ENCODE measurements around the gene MPRIP.
A peak's percentile ranks its signal among the peaks of the same experiment; 100 is the strongest.

MPRIP gene

DNA sequence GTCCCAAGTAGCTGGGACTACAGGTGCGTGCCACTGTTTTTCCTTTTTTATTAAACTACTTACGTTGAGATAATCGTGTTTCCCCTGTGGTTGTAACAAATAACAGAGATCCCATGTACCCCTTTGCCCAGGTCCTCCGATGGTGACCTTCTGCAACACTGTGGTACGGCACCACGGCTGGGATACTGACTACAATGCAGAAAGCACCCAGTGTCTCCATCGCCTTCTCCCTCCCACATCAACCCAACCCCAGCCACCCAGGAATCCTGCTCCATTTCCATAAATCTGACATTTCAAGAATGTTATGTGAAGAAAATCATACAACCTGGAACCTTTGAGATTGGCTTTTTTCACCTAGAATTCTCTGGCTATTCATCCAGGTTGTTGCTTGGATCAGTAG, 22.1 kb downstream of the MPRIP start:
- in situ Hi-C loops (cut with HindIII; ENCODE audit: low sequenced_read_pairs) = no loop called here
- TF ChIP-seq, protein P1, sequence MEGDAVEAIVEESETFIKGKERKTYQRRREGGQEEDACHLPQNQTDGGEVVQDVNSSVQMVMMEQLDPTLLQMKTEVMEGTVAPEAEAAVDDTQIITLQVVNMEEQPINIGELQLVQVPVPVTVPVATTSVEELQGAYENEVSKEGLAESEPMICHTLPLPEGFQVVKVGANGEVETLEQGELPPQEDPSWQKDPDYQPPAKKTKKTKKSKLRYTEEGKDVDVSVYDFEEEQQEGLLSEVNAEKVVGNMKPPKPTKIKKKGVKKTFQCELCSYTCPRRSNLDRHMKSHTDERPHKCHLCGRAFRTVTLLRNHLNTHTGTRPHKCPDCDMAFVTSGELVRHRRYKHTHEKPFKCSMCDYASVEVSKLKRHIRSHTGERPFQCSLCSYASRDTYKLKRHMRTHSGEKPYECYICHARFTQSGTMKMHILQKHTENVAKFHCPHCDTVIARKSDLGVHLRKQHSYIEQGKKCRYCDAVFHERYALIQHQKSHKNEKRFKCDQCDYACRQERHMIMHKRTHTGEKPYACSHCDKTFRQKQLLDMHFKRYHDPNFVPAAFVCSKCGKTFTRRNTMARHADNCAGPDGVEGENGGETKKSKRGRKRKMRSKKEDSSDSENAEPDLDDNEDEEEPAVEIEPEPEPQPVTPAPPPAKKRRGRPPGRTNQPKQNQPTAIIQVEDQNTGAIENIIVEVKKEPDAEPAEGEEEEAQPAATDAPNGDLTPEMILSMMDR (IDR thresholded peaks at IDR 0.05; ENCODE audit: low read depth, low read length, missing control alignments) = no peak
- H3K4me3 ChIP-seq (ENCODE audit: low read depth, low read length) = no peak overlapping the region
- DNase-seq (ENCODE audit: low read depth) = no peak

DNA sequence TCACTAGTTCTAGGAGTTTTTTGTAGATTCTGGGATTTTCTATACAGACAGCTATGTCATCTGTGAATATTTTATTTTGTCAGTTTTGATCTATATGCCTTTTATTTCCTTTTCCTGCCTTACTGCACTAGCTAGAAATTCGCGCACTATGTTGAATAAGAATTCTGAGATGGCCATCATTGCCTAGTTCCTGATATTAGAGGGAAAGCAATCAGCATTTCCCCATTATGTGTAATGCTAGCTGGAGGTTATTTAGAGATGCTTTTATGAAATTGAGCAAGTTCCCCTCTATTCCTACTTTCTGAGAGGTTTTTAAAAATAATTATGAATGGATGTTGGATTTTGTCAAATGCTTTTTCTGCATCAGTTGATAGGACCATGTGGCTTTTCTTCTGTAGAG, 23.8 kb downstream of the MPRIP start:
- TF ChIP-seq, protein P1 (IDR thresholded peaks at IDR 0.05; ENCODE audit: low read depth, low read length, missing control alignments) = no peak
- in situ Hi-C loops (cut with HindIII; ENCODE audit: low sequenced_read_pairs) = no loop called here
- DNase-seq (ENCODE audit: low read depth) = no peak
- H3K4me3 ChIP-seq (ENCODE audit: low read depth, low read length) = no peak overlapping the region

DNA sequence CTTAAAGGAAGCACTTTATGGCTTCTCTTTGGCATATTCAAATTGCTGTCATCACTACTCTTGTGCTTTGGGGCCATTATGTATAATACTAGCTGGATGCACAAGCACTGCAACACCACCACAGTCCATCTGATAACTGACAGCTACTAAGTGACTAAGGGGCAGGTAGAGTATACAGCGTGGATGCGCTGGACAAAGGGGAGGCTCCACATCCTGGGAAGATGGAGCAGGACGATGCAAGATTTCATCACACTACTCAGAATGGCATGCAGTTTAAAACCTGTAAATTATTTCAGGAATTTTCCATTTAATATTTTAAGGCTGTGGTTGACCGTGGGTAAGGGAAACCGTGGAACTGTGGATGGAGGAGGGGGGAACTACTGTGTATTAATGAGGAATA, 25.0 kb downstream of the MPRIP start:
- DNase-seq (ENCODE audit: low read depth) = peak; percentile 22
- TF ChIP-seq, protein P1 (IDR thresholded peaks at IDR 0.05; ENCODE audit: low read depth, low read length, missing control alignments) = no peak
- in situ Hi-C loops (cut with HindIII; ENCODE audit: low sequenced_read_pairs) = no loop called here
- H3K4me3 ChIP-seq (ENCODE audit: low read depth, low read length) = no peak overlapping the region

DNA sequence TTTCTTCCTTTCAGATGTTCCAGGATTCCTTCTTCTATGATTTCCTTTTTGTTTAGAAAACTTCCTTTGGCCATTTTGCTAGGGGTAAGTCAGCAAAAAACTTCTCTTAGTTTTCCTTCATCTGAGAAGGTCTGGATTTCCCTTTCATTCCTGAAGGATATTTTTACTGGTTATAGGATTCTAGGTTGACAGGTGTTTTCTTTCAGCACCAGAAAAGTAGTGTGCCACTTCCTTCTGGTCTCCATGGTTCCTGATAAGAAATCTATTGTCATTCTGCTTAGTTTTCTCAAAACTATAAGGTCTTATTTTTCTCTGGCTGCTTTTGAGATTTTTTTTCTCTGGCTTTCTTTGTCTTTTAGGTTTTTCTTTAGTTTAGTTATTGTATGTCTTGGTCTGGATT, 27.6 kb downstream of the MPRIP start:
- in situ Hi-C loops (cut with HindIII; ENCODE audit: low sequenced_read_pairs) = no loop called here
- TF ChIP-seq, protein P1 (IDR thresholded peaks at IDR 0.05; ENCODE audit: low read depth, low read length, missing control alignments) = no peak
- H3K4me3 ChIP-seq (ENCODE audit: low read depth, low read length) = no peak overlapping the region
- no peak for DNase-seq (ENCODE audit: low read depth)

DNA sequence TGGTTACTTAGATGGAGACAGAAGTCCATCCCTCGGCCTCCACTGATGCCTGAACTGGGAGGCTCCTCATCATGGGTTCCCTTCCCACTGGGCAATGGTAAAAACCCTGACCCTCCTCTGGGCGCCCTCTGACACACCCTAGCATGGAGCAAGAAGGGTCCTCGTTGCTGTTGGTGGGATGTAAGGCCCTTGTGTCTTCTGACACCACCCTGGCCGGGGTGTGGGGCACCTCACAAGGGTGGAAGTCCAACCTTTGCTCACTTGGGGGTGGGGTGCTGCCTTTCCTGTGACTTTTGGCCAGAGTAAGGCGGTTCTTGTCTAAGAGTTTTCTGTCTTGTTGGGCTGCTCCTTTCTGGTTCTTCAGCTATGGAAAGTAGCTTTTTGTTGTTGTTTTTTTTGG, 28.7 kb downstream of the MPRIP start:
- TF ChIP-seq, protein P1 (IDR thresholded peaks at IDR 0.05; ENCODE audit: low read depth, low read length, missing control alignments) = no peak

DNA sequence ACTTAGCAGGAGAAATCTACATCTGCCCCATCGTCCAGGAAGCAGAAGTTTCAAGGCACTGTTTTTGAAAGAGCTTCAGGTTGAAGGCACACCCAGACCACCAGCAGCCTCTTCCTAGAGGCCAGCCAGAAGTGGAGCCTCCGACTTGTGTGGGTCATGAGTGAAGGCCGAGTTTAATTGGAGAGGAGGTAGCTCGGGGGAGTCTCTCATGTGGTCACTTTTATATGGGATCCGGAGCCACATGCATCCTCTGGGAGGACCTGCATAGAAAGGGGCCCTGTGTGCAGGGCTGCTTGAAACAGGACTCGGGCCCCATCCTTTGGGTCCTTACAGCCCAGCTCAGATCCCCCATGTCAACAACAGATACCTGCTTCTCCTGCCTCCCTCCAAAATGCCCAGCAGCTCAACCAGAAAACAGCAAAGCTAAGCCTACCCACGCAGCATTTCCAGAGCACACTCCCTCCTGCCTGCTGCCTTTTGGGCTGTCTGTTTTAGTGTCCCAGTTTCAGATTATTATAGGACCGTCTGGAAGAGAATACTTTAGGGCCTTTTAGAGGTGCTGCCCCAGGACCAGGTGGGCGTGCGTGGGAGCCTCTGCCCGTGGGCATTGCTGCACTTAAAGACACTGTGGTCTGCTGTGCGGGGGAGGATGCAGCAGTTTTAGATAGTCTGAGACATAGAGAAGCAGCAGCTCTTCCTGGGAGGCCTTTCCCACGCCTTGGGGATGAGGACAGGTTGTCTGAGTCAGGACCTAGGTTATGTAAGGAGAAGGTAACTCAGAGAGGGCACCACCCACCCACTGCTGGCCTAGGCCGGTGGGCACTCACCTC, 29.5 kb downstream of the MPRIP start:
- no peak for DNase-seq (ENCODE audit: low read depth)
- in situ Hi-C loops (cut with HindIII; ENCODE audit: low sequenced_read_pairs) = no loop called here
- no peak overlapping the region for H3K4me3 ChIP-seq (ENCODE audit: low read depth, low read length)
- TF ChIP-seq, protein P1 (IDR thresholded peaks at IDR 0.05; ENCODE audit: low read depth, low read length, missing control alignments) = no peak

More for the DNA sequence above, 28.7 kb downstream of the MPRIP start:
- DNase-seq (ENCODE audit: low read depth) = no peak
- in situ Hi-C loops (cut with HindIII; ENCODE audit: low sequenced_read_pairs) = no loop called here
- no peak overlapping the region for H3K4me3 ChIP-seq (ENCODE audit: low read depth, low read length)

Measured in astrocyte of the cerebellum (primary cell).